Neural progenitor cell (in vitro differentiated cells): ENCODE results near the gene RGS7. TPM values are rescaled to one million over a fixed set of nuclear protein-coding genes. Genes with fewer than 3 reads are reported as not detected.
"Not testable (repeated sequence)": the region's sequence is repeated elsewhere in the genome, so short reads cannot be mapped to it uniquely, and the experiment has no call there.

ENCODE experiments used
- DNase-seq: peaks from one replicate; pipeline ENCODE4 v3.0.0-alpha.2; 2016; ENCODE audit warnings: low spot score
- H2AFZ ChIP-seq: fragments of 200-600 bp; sonication (generic); replicated peaks from 2 replicates; pipeline ENCODE4 v1.6.1; 2016; ENCODE audit warnings: antibody characterized with exemption
- H3F3A ChIP-seq: fragments of 200-600 bp; sonication (generic); 2 replicates; pipeline ENCODE4 v1.6.1; 2016; ENCODE audit warnings: antibody characterized with exemption, low read depth
- H3K27ac ChIP-seq: fragments of 200-600 bp; sonication (generic); 2 replicates; pipeline ENCODE4 v1.5.1; 2016; ENCODE audit warnings: mild to moderate bottlenecking
- H3K27me3 ChIP-seq: fragments of 200-600 bp; sonication (generic); 2 replicates; pipeline ENCODE4 v1.6.1; 2016; ENCODE audit warnings: mild to moderate bottlenecking, moderate library complexity
- H3K36me3 ChIP-seq: fragments of 200-600 bp; sonication (generic); 2 replicates; pipeline ENCODE4 v1.5.1; 2016
- H3K4me1 ChIP-seq: fragments of 200-600 bp; sonication (generic); 2 replicates; pipeline ENCODE4 v1.6.1; 2016; ENCODE audit warnings: mixed run types
- H3K4me2 ChIP-seq: fragments of 200-600 bp; sonication (generic); 2 replicates; pipeline ENCODE4 v1.6.1; 2016
- H3K4me3 ChIP-seq: fragments of 200-600 bp; sonication (generic); 2 replicates; pipeline ENCODE4 v1.5.1; 2016
- H3K79me2 ChIP-seq: fragments of 200-600 bp; sonication (generic); 2 replicates; pipeline ENCODE4 v1.6.1; 2016; ENCODE audit warnings: low read depth
- H3K9ac ChIP-seq: fragments of 200-600 bp; sonication (generic); 2 replicates; pipeline ENCODE4 v1.6.1; 2016
- H3K9me3 ChIP-seq: fragments of 200-600 bp; sonication (generic); 2 replicates; pipeline ENCODE4 v1.5.1; 2016; ENCODE audit warnings: low read depth
- H4K20me1 ChIP-seq: fragments of 200-600 bp; sonication (generic); 2 replicates; pipeline ENCODE4 v1.6.1; 2016; ENCODE audit warnings: low read depth
- H3K27ac Mint-ChIP-seq: 3 replicates; pipeline ENCODE4 v1.8.0; 2021; ENCODE audit warnings: mixed read lengths
- H3K27me3 Mint-ChIP-seq: 2 replicates; pipeline ENCODE4 v1.8.0; 2022; ENCODE audit warnings: low read depth, mild to moderate bottlenecking, inconsistent platforms, moderate library complexity, mixed read lengths; ENCODE audit not compliant: insufficient read depth
- H3K36me3 Mint-ChIP-seq: 3 replicates; pipeline ENCODE4 v1.8.0; 2021; ENCODE audit warnings: mixed read lengths
- H3K4me1 Mint-ChIP-seq: 3 replicates; pipeline ENCODE4 v1.8.0; 2021; ENCODE audit warnings: mixed read lengths
- H3K4me3 Mint-ChIP-seq: 3 replicates; pipeline ENCODE4 v1.8.0; 2021; ENCODE audit warnings: mild to moderate bottlenecking, moderate library complexity, mixed read lengths
- H3K9me3 Mint-ChIP-seq: 3 replicates; pipeline ENCODE4 v1.8.0; 2020; ENCODE audit warnings: mixed read lengths
- CTCF ChIP-seq: fragments of 200-600 bp; sonication (generic); IDR thresholded peaks from 2 replicates; pipeline ENCODE4 v1.5.1; 2017; ENCODE audit warnings: antibody characterized with exemption, mild to moderate bottlenecking
- EZH2 ChIP-seq: fragments of 200-600 bp; sonication (generic); IDR thresholded peaks from 2 replicates; pipeline ENCODE4 v1.6.1; 2017; ENCODE audit warnings: antibody characterized with exemption, mild to moderate bottlenecking, moderate library complexity
- EZH2phosphoT487 ChIP-seq: fragments of 200-600 bp; sonication (generic); IDR thresholded peaks from 2 replicates; pipeline ENCODE4 v1.6.1; 2017; ENCODE audit warnings: antibody characterized with exemption
- total RNA-seq: library from RNA; depleted of rRNA; stranded (reverse); fragments of >200 nt; gene quantifications from 2 replicates; pipeline ENCODE4 v1.2.3, GENCODE V29; 2015; ENCODE audit warnings: low replicate concordance

Gene RGS7
- total RNA-seq, 1 donor from 2014 or later, result not detected

- Histone ChIP-seq H3F3A (no peaks in the 10 kb centered on the region), H4K20me1 (no peaks in the 10 kb centered on the region), H3K9ac (no peak overlapping the region), H3K9me3 (no peaks in the 10 kb centered on the region), H3K27ac (no peak overlapping the region), H3K4me3 (no peak overlapping the region), H3K79me2 (no peaks in the 10 kb centered on the region), H3K4me1 (no peaks in the 10 kb centered on the region), H3K36me3 (no peaks in the 10 kb centered on the region), H3K27me3 (no peaks in the 10 kb centered on the region), H2AFZ (no peak overlapping the region), H3K4me2 (no peak overlapping the region)
- H3K27me3 Mint-ChIP-seq, result peaks cover 5% of the 10 kb centered on the region
- no peak overlapping the region for H3K4me3 Mint-ChIP-seq
- TF ChIP-seq EZH2 (no peak), CTCF (no peak), EZH2phosphoT487 (no peak)
- no peaks in the 10 kb centered on the region for H3K36me3 Mint-ChIP-seq
- no peak overlapping the region for H3K27ac Mint-ChIP-seq
- no peak for DNase-seq
- H3K4me1 Mint-ChIP-seq, result no peaks in the 10 kb centered on the region
- peaks cover 3% of the 10 kb centered on the region for H3K9me3 Mint-ChIP-seq
Observed at GRCh38 chr1:241221319-241221718, 135.7 kb downstream of the RGS7 start.

DNA sequence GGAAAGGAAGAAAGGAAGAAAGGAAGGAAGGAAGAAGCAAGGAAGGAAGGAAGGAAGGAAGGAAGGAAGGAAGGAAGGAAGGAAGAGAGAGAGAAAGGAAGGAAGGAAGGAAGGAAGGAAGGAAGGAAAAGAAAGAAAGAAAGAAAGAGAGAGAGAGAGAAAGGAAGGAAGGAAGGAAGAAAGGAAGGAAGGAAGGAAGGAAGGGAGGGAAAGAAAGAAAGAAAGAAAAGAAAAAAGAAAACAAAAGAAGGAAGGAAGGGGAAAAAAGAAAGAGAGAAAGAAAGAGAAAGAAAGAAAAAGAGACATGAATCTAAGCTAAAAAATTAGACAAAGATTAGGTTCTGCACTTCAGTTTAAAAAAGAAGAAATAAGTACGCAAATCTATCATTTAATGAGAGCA lies 136.1 kb downstream of the RGS7 start:
- not testable (repeated sequence) for H3K27ac Mint-ChIP-seq, H3K4me2 ChIP-seq, H3K36me3 ChIP-seq, DNase-seq, H3K27me3 Mint-ChIP-seq, H3K36me3 Mint-ChIP-seq, H3F3A ChIP-seq, H3K4me1 Mint-ChIP-seq, H3K9me3 Mint-ChIP-seq, H3K27ac ChIP-seq, H3K79me2 ChIP-seq, H3K9ac ChIP-seq, H4K20me1 ChIP-seq, H3K9me3 ChIP-seq, H3K27me3 ChIP-seq, H3K4me3 ChIP-seq, H2AFZ ChIP-seq, H3K4me3 Mint-ChIP-seq, H3K4me1 ChIP-seq

DNA sequence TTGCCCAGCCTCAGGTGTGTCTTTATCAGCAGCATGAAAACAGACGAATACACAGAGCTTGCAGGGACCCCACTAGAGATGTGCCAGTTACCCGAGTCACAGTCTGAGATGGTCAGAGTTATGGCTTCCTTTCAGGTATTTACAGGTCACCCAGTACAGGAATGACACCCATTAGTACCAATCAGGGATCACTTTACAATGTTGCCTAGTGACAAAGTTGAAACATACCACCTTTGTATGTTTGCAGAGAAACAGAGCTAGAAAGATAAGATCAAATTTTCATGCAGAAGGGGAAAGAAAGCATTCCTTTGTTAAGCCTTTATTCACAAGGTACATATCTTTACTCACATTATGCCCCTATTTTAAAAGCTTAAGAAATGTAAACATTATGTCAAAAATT lies 137.6 kb downstream of the RGS7 start:
- Mint-ChIP-seq H3K27ac (no peak overlapping the region), H3K4me3 (no peak overlapping the region)
- H3K4me2 ChIP-seq, result no peak overlapping the region

DNA sequence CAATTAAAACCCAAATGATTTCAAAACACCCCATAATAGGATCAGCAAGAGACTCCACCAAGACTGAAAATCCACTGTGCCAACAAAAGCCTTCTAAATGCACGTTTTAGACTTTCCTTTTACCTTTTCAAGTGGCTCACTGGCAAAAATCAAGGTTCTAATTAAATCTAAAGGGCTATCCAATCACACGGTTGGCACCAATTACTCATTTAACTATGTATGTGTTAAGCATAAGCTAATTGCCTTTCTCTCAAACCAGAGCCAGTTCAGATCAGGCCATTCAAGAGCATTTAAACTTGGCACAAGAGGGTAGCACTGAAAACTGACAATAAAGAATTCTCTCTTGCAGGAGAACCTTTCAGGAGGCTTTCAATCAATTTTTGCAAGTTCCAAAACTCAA lies 139.5 kb downstream of the RGS7 start:
- Histone ChIP-seq H3K27me3 (no peaks in the 10 kb centered on the region), H3F3A (no peaks in the 10 kb centered on the region), H3K27ac (no peak overlapping the region), H3K9me3 (no peaks in the 10 kb centered on the region), H3K36me3 (no peaks in the 10 kb centered on the region), H4K20me1 (no peaks in the 10 kb centered on the region), H3K79me2 (no peaks in the 10 kb centered on the region), H3K4me3 (no peak overlapping the region), H3K4me1 (no peaks in the 10 kb centered on the region), H3K4me2 (no peak overlapping the region), H3K9ac (no peak overlapping the region), H2AFZ (no peak overlapping the region)
- Mint-ChIP-seq H3K27me3 (peaks cover 2% of the 10 kb centered on the region), H3K4me1 (no peaks in the 10 kb centered on the region), H3K27ac (no peak overlapping the region), H3K9me3 (no peaks in the 10 kb centered on the region), H3K36me3 (no peaks in the 10 kb centered on the region), H3K4me3 (no peak overlapping the region)
- DNase-seq, result no peak
- TF ChIP-seq EZH2phosphoT487 (no peak), EZH2 (no peak), CTCF (no peak)

More for the DNA sequence above, 137.6 kb downstream of the RGS7 start:
- H3K4me1 ChIP-seq, result no peaks in the 10 kb centered on the region
- TF ChIP-seq EZH2phosphoT487 (no peak), CTCF (no peak), EZH2 (no peak)
- H3K9me3 ChIP-seq, result no peaks in the 10 kb centered on the region
- H2AFZ ChIP-seq, result no peak overlapping the region
- no peaks in the 10 kb centered on the region for H3K36me3 ChIP-seq
- H3K79me2 ChIP-seq, result no peaks in the 10 kb centered on the region
- no peak for DNase-seq
- Mint-ChIP-seq H3K4me1 (no peaks in the 10 kb centered on the region), H3K27me3 (peaks cover 5% of the 10 kb centered on the region), H3K36me3 (no peaks in the 10 kb centered on the region), H3K9me3 (peaks cover 3% of the 10 kb centered on the region)
- H3K4me3 ChIP-seq, result no peak overlapping the region
- no peak overlapping the region for H3K27ac ChIP-seq
- H3F3A ChIP-seq, result no peaks in the 10 kb centered on the region
- no peak overlapping the region for H3K9ac ChIP-seq
- no peaks in the 10 kb centered on the region for H3K27me3 ChIP-seq
- H4K20me1 ChIP-seq, result no peaks in the 10 kb centered on the region
